ENCODE data around the gene CHPF2.

GRCh38 chr7:151282111-151282510, 49.8 kb downstream of the CHPF2 start:
- TF ChIP-seq POLR2A (IDR thresholded peaks at IDR 0.05) (no peak), CTCF (IDR thresholded peaks at IDR 0.05) (no peak)

Data from prostate gland (tissue), 2 donors.